ENCODE results near the gene ARMC9. TPM values are rescaled to one million over a fixed set of nuclear protein-coding genes. Genes with fewer than 3 reads are reported as not detected.

Gene ARMC9
- total and polyA plus RNA-seq, 2 of the 13 experiments (the other 11 are each of a cell fraction or from before 2014, with no cell fraction given), result 9.1 to 12.8 TPM

- TF ChIP-seq ZNF672 (CRISPR knock-in tag; IDR thresholded peaks at IDR 0.05) (no peak), ZBED4 (CRISPR knock-in tag; IDR thresholded peaks at IDR 0.05; ENCODE audit: borderline replicate concordance) (0 out of 2 replicates have a peak, but pooled peaks have one; percentile 31), MAFF (IDR thresholded peaks at IDR 0.05; ENCODE audit: low read depth, low read length) (peak; percentile 18; the same call in 1 of the 2 replicates), YEATS2 (CRISPR knock-in tag; IDR thresholded peaks at IDR 0.05; ENCODE audit: borderline replicate concordance) (peak; percentile 42; the same call in 1 of the 2 replicates), PATZ1 (CRISPR knock-in tag; IDR thresholded peaks at IDR 0.05) (peak; percentile 24; the same call in 1 of the 2 replicates), SP5 (CRISPR knock-in tag; IDR thresholded peaks at IDR 0.05; ENCODE audit: borderline replicate concordance, low read depth) (peak; percentile 29; the same call in 1 of the 2 replicates), FOSL2 (CRISPR knock-in tag; IDR thresholded peaks at IDR 0.05) (peak; percentile 40; the same call in 1 of the 2 replicates), SMAD3 (CRISPR knock-in tag; IDR thresholded peaks at IDR 0.05) (0 out of 2 replicates have a peak, but pooled peaks have one; percentile 51), ZSCAN25 (CRISPR knock-in tag; IDR thresholded peaks at IDR 0.05) (0 out of 2 replicates have a peak, but pooled peaks have one; percentile 22), NRL (CRISPR knock-in tag; IDR thresholded peaks at IDR 0.05; ENCODE audit: borderline replicate concordance) (0 out of 2 replicates have a peak, but pooled peaks have one; percentile 56), MXI1 (IDR thresholded peaks at IDR 0.05; ENCODE audit: borderline replicate concordance, low read depth, low read length) (0 out of 3 replicates have a peak, but pooled peaks have one; percentile 48), SMC3 (IDR thresholded peaks at IDR 0.05; ENCODE audit: low read length) (peak; percentile 97), BRD4 (CRISPR knock-in tag; IDR thresholded peaks at IDR 0.05) (0 out of 2 replicates have a peak, but pooled peaks have one; percentile 35), STAG1 (CRISPR knock-in tag; IDR thresholded peaks at IDR 0.05) (peak; percentile 96), KDM3A (CRISPR knock-in tag; IDR thresholded peaks at IDR 0.05; ENCODE audit: low read depth) (peak; percentile 61; the same call in 1 of the 2 replicates), CTCF (CRISPR knock-in tag; IDR thresholded peaks at IDR 0.05) (peak; percentile 95), DRAP1 (CRISPR knock-in tag; IDR thresholded peaks at IDR 0.05) (0 out of 2 replicates have a peak, but pooled peaks have one; percentile 27), CCAR2 (optimal IDR thresholded peaks at IDR 0.05; ENCODE audit: low read depth, low read length) (no peak)
These were observed 29.1 kb downstream of the ARMC9 start (continued) for GRCh38 chr2:231227310-231228162.

All from HepG2 (cell line).